IPS-NIHi7 (cell line): Measurements from ENCODE around the gene ZNF534.
"Not testable (repeated sequence)": the region's sequence is repeated elsewhere in the genome, so short reads cannot be mapped to it uniquely, and the experiment has no call there.

Experiments
- DNase-seq: peaks from one replicate; pipeline ENCODE4 v3.0.0; 2012; ENCODE audit warnings: mixed read lengths; ENCODE audit errors: extremely low spot score

The ZNF534 gene

GRCh38 chr19:52428937-52429336 is at the start of gene ZNF534:
ZNF534 (plus strand) TSS chr19:52429148; CDS start chr19:52431475, 2,327 bp downstream.
- no peak for DNase-seq

GRCh38 chr19:52391135-52391534 is 37.8 kb upstream of the ZNF534 start:
- DNase-seq: peak; percentile 50

- DNase-seq: peak; percentile 94
These were observed 31.5 kb upstream of the ZNF534 start, which contains the start of gene ZNF528 for GRCh38 chr19:52397310-52398080. ZNF528 (plus strand) TSS chr19:52397849; CDS start chr19:52402014, 4,165 bp downstream.

GRCh38 chr19:52398081-52398441 is 30.9 kb upstream of the ZNF534 start:
- DNase-seq: peak; percentile 37

- no peak for DNase-seq
These were observed 18.7 kb upstream of the ZNF534 start for GRCh38 chr19:52410276-52410675.

GRCh38 chr19:52415711-52416110 is 13.2 kb upstream of the ZNF534 start:
- no peak for DNase-seq

- no peak for DNase-seq
These were observed 13.2 kb downstream of the ZNF534 start for GRCh38 chr19:52442179-52442578.

GRCh38 chr19:52444506-52444905 is 15.6 kb downstream of the ZNF534 start:
- no peak for DNase-seq

GRCh38 chr19:52451241-52451640 is 22.3 kb downstream of the ZNF534 start:
- DNase-seq: no peak

GRCh38 chr19:52453324-52454094 is 24.6 kb downstream of the ZNF534 start, which contains the start of gene ZNF578:
ZNF578 (plus strand) TSS chr19:52453553; CDS start chr19:52501846, 48,293 bp downstream.
- DNase-seq: peak; percentile 98

- peak; percentile 71 for DNase-seq
These were observed 36.0 kb downstream of the ZNF534 start for GRCh38 chr19:52464798-52465470.

- DNase-seq: no peak
These were observed 44.9 kb downstream of the ZNF534 start for GRCh38 chr19:52473655-52474350.

GRCh38 chr19:52474351-52475127 is 45.6 kb downstream of the ZNF534 start:
- DNase-seq: no peak

- DNase-seq: not testable (repeated sequence)
These were observed 55.3 kb downstream of the ZNF534 start for GRCh38 chr19:52484111-52484743.

- DNase-seq: peak; percentile 11
These were observed 56.1 kb downstream of the ZNF534 start for GRCh38 chr19:52485064-52485463.

- DNase-seq: not testable (repeated sequence)
These were observed 56.8 kb downstream of the ZNF534 start for GRCh38 chr19:52485561-52486240.

- DNase-seq: peak; percentile 83
These were observed 63.4 kb downstream of the ZNF534 start for GRCh38 chr19:52492201-52492993.

- DNase-seq: peak; percentile 72
These were observed 64.1 kb downstream of the ZNF534 start for GRCh38 chr19:52492994-52493470.

GRCh38 chr19:52494518-52494917 is 65.6 kb downstream of the ZNF534 start:
- no peak for DNase-seq
